ENCODE results near the gene NEO1. TPM values are rescaled to one million over a fixed set of nuclear protein-coding genes. Genes with fewer than 3 reads are reported as not detected.

The NEO1 gene
- total and polyA plus RNA-seq, 11 donors = 4.4 to 31.5 (median 11.9) TPM

DNA sequence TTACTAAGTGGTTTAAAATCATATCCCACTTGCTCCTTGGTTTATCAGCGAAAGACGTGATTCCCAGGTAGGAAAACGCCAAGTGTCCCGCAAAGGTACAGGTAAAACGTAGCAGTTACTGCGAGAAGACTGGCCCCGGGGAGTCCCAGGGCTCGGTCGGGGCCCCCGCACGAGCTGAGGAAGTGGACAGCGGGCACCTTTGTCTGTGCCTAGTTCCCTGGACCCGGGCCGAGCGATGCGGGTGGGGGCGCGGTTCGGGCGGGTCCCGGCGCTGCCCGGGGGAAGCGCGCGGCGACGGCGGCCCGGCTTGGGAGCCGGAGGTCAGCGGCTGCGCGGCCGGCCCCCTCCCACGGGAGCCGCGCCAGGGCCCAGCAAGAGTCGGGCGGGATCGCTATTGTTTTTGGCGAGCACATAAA is 864 bp upstream of the NEO1 start:
- Histone ChIP-seq H3K4me3 (peak overlapping the region; percentile 73 to 97 (median 82)), H3K4me1 (peaks cover 0 to 19% (median 8%) of the 10 kb centered on the region in 12 donors), H3K27me3 (peaks cover 0 to 38% (median 0%) of the 10 kb centered on the region in 9 donors), H3K9me3 (no peaks in the 10 kb centered on the region), H3K36me3 (no peaks in the 10 kb centered on the region), H3K27ac (peak overlapping the region; percentile 74 to 97 (median 92))
- TF ChIP-seq POLR2A (IDR thresholded peaks at IDR 0.05) = no peak
- TF ChIP-seq, protein P1, sequence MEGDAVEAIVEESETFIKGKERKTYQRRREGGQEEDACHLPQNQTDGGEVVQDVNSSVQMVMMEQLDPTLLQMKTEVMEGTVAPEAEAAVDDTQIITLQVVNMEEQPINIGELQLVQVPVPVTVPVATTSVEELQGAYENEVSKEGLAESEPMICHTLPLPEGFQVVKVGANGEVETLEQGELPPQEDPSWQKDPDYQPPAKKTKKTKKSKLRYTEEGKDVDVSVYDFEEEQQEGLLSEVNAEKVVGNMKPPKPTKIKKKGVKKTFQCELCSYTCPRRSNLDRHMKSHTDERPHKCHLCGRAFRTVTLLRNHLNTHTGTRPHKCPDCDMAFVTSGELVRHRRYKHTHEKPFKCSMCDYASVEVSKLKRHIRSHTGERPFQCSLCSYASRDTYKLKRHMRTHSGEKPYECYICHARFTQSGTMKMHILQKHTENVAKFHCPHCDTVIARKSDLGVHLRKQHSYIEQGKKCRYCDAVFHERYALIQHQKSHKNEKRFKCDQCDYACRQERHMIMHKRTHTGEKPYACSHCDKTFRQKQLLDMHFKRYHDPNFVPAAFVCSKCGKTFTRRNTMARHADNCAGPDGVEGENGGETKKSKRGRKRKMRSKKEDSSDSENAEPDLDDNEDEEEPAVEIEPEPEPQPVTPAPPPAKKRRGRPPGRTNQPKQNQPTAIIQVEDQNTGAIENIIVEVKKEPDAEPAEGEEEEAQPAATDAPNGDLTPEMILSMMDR (IDR thresholded peaks at IDR 0.05) = no peak
- ATAC-seq = peak in 2 of 4 donors; percentile 62 to 67
- intact Hi-C loops (cut with DNase I) = loop anchor here in 1 of 10 donors (10.0 kb wide), 1 partner anchor 267 kb away; the partner anchor contains the start of gene ADPGK
- DNase-seq = peak in 2 of 5 donors; percentile 73 to 77
- WGBS, 4 donors = 0 to 1% (median 0%) methylated on average over 16 to 42 of the region's 42 CpGs

DNA sequence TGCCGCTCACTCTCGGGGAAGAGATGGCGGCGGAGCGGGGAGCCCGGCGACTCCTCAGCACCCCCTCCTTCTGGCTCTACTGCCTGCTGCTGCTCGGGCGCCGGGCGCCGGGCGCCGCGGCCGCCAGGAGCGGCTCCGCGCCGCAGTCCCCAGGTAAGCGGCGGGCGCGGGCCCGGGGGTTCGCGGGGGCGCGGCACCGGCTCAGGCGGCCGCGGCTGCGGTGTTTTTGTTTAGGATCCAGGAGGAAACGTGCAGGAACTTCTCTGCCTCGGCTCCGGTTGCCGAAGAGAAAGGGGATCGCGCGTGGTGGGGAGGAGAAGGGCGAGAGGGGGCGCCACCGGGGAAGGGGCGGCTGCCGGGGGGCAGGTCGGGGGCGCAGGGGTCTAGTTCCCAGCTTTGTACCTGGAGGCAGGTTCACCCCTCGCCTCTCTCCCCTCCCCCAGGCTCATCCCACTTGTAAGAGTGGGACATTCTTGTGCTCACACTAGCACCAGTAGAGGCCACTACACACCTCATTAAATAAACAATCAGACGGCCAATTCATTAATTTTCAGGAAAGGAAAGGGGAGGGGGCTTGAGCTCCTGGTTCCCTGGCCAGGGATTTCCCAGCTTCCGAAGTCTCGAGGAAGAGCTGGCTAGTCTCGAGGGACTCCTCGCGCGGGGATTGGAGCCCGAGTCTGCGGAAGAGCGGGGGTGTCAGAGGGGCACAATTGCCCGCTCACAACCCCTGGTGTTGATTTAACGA is 562 bp downstream of the NEO1 start:
- peaks cover 0 to 37% (median 0%) of the 10 kb centered on the region in 9 donors for H3K27me3 ChIP-seq
- TF ChIP-seq POLR2A (IDR thresholded peaks at IDR 0.05) = no peak
- TF ChIP-seq, protein P1 (IDR thresholded peaks at IDR 0.05) = peak in 11 of 12 donors; percentile 11 to 57 (median 28)
- ATAC-seq (peak in 1 of 4 donors; percentile 42), DNase-seq (peak; percentile 32 to 61 (median 35))
- intact Hi-C loops (cut with DNase I) = loop anchor here in 2 of 10 donors (2.0 to 10.0 kb wide), 2 partner anchors 268 to 270 kb away; partner anchors contain the start of gene ADPGK (in 2 of the 2)
- 0 to 1% (median 1%) methylated on average over 18 to 60 of the region's 61 CpGs for WGBS, 4 donors
- no peaks in the 10 kb centered on the region for H3K36me3 ChIP-seq
- H3K4me3 ChIP-seq = peak overlapping the region; percentile 57 to 97 (median 82)
- no peaks in the 10 kb centered on the region for H3K9me3 ChIP-seq
- H3K27ac ChIP-seq = peak overlapping the region in 11 of 12 donors; percentile 55 to 96 (median 80)
- H3K4me1 ChIP-seq = peaks cover 0 to 19% (median 8%) of the 10 kb centered on the region in 12 donors

DNA sequence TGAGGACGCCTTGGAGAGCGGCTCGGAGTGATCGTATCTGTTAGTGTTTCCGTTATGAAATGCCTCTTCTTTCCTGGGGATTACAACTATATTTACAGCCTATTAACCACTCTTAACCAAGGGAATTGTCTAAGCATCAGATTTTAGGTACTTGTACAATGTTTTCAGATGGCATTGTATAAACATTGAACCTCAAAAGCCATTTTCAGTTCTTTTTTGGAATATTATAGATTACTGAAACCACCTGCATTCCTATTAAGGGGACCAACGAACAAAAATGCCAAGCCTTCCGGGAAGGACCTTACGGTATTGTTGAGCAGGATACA is 1.1 kb downstream of the NEO1 start:
- intact Hi-C loops (cut with DNase I) = loop anchor here in 2 of 10 donors (2.0 to 10.0 kb wide), 2 partner anchors 269 to 271 kb away; partner anchors contain the start of gene ADPGK (in 2 of the 2)
- H3K27ac ChIP-seq = peak overlapping the region in 7 of 12 donors; percentile 55 to 96 (median 80)
- WGBS, 4 donors = 4 to 13% (median 8%) methylated on average over 8 of the region's 8 CpGs

More for the DNA sequence above, 1.1 kb downstream of the NEO1 start:
- H3K4me1 ChIP-seq = peaks cover 0 to 19% (median 8%) of the 10 kb centered on the region in 12 donors
- TF ChIP-seq, protein P1 (IDR thresholded peaks at IDR 0.05) = no peak
- no peak for TF ChIP-seq POLR2A (IDR thresholded peaks at IDR 0.05)
- ATAC-seq (no peak), DNase-seq (no peak)
- H3K27me3 ChIP-seq = peaks cover 0 to 40% (median 0%) of the 10 kb centered on the region in 9 donors
- no peaks in the 10 kb centered on the region for H3K36me3 ChIP-seq
- peak overlapping the region in 11 of 12 donors; percentile 67 to 97 (median 82) for H3K4me3 ChIP-seq
- no peaks in the 10 kb centered on the region for H3K9me3 ChIP-seq
